H7 (cell line): ENCODE data around the gene ENO3. TPM values are rescaled to one million over a fixed set of nuclear protein-coding genes. Genes with fewer than 3 reads are reported as not detected.
A peak's percentile ranks its signal among the peaks of the same experiment; 100 is the strongest.
"Not testable (repeated sequence)": the region's sequence is repeated elsewhere in the genome, so short reads cannot be mapped to it uniquely, and the experiment has no call there.

Source experiments
- DNase-seq: peaks from one replicate; pipeline ENCODE4 v3.0.0; 2012
- H3K27me3 ChIP-seq: 2 replicates; pipeline ENCODE4 v1.6.0; 2011; ENCODE audit warnings: mild to moderate bottlenecking, low read length; ENCODE audit not compliant: control insufficient read depth, insufficient read depth
- H3K36me3 ChIP-seq: replicated peaks from 2 replicates; pipeline ENCODE4 v1.5.1; 2011; ENCODE audit warnings: low read length; ENCODE audit not compliant: control insufficient read depth, insufficient read depth
- H3K4me3 ChIP-seq: 2 replicates; pipeline ENCODE4 v1.5.1; 2011; ENCODE audit warnings: low read depth, mild to moderate bottlenecking, control low read depth, low read length, moderate library complexity; ENCODE audit not compliant: insufficient read depth
- total RNA-seq: library from RNA; depleted of rRNA; stranded (reverse); fragments of >200 nt; shearing (Covaris generic); gene quantifications from 2 replicates; pipeline ENCODE4 v1.2.3, GENCODE V29; 2014; rRNA removed

Gene ENO3
- 24.2 and 25.7 TPM in 2 replicates for total RNA-seq

GRCh38 chr17:4950746-4951204, at the start of gene ENO3:
TSS of gene ENO3 (plus strand) at chr17:4951119. CDS start at chr17:4951830, 711 bp downstream.
- Histone ChIP-seq H3K4me3 (peak within 1 kb of the TSS; percentile 100), H3K36me3 (peaks cover 10% of the 10 kb centered on the region), H3K27me3 (no peaks in the 10 kb centered on the region)
- DNase-seq = peak; percentile 80

GRCh38 chr17:4901648-4902344, 49.1 kb upstream of the ENO3 start:
- peak; percentile 87 for DNase-seq
- Histone ChIP-seq H3K27me3 (peaks cover 22% of the 10 kb centered on the region; the same call in 1 of the 2 replicates), H3K4me3 (peak overlapping the region; percentile 19; the same call in 1 of the 2 replicates), H3K36me3 (0 out of 2 replicates have a peak, but pooled peaks cover under 1% of the 10 kb centered on the region)

- H3K36me3 ChIP-seq = no peaks in the 10 kb centered on the region
- H3K27me3 ChIP-seq = peaks cover 22% of the 10 kb centered on the region; the same call in 1 of the 2 replicates
- peak; percentile 18 for DNase-seq
- H3K4me3 ChIP-seq = no peak overlapping the region
Measured at GRCh38 chr17:4902540-4902939, 48.4 kb upstream of the ENO3 start.

- peaks cover 22% of the 10 kb centered on the region; the same call in 1 of the 2 replicates for H3K27me3 ChIP-seq
- no peak within 1 kb of the TSS; the same call in 1 of the 2 replicates for H3K4me3 ChIP-seq
- DNase-seq = peak; percentile 87
- no peaks in the 10 kb centered on the region for H3K36me3 ChIP-seq
Measured at GRCh38 chr17:4903051-4903818, 47.7 kb upstream of the ENO3 start, which contains the start of gene CHRNE. TSS of gene CHRNE (minus strand) at chr17:4903098. CDS start at chr17:4903063, 35 bp downstream.

- H3K4me3 ChIP-seq, H3K27me3 ChIP-seq, H3K36me3 ChIP-seq, DNase-seq: not testable (repeated sequence)
Measured at GRCh38 chr17:4906642-4907041, 44.3 kb upstream of the ENO3 start.

GRCh38 chr17:4908301-4908700, 42.6 kb upstream of the ENO3 start:
- Histone ChIP-seq H3K27me3 (no peaks in the 10 kb centered on the region), H3K4me3 (no peak overlapping the region), H3K36me3 (no peaks in the 10 kb centered on the region)
- DNase-seq = peak; percentile 57

GRCh38 chr17:4908711-4909496, 42.0 kb upstream of the ENO3 start:
- Histone ChIP-seq H3K27me3 (no peaks in the 10 kb centered on the region), H3K4me3 (no peak overlapping the region), H3K36me3 (no peaks in the 10 kb centered on the region)
- peak; percentile 93 for DNase-seq

- no peaks in the 10 kb centered on the region for H3K27me3 ChIP-seq
- peak; percentile 9 for DNase-seq
- H3K36me3 ChIP-seq = no peaks in the 10 kb centered on the region
- H3K4me3 ChIP-seq = no peak overlapping the region
Measured at GRCh38 chr17:4913994-4914393, 36.9 kb upstream of the ENO3 start.

GRCh38 chr17:4914551-4914950, 36.4 kb upstream of the ENO3 start:
- not testable (repeated sequence) for DNase-seq, H3K27me3 ChIP-seq, H3K4me3 ChIP-seq, H3K36me3 ChIP-seq

GRCh38 chr17:4919511-4920047, 31.3 kb upstream of the ENO3 start:
- no peaks in the 10 kb centered on the region for H3K27me3 ChIP-seq
- DNase-seq = peak; percentile 57
- no peak overlapping the region for H3K4me3 ChIP-seq
- no peaks in the 10 kb centered on the region for H3K36me3 ChIP-seq

- no peaks in the 10 kb centered on the region for H3K36me3 ChIP-seq
- H3K27me3 ChIP-seq = no peaks in the 10 kb centered on the region
- H3K4me3 ChIP-seq = no peak overlapping the region
- no peak for DNase-seq
Measured at GRCh38 chr17:4920351-4921048, 30.4 kb upstream of the ENO3 start.

GRCh38 chr17:4921320-4921719, 29.6 kb upstream of the ENO3 start:
- H3K4me3 ChIP-seq = no peak overlapping the region
- DNase-seq = no peak
- H3K36me3 ChIP-seq = no peaks in the 10 kb centered on the region
- no peaks in the 10 kb centered on the region for H3K27me3 ChIP-seq

GRCh38 chr17:4926577-4927335, 24.2 kb upstream of the ENO3 start:
- not testable (repeated sequence) for H3K36me3 ChIP-seq, DNase-seq, H3K27me3 ChIP-seq, H3K4me3 ChIP-seq
